GM04504 (cell line): Measurements from ENCODE around the gene TOPBP1.
"Not testable (repeated sequence)": the region's sequence is repeated elsewhere in the genome, so short reads cannot be mapped to it uniquely, and the experiment has no call there.

ENCODE experiments used
- DNase-seq: peaks from one replicate; pipeline ENCODE4 v3.0.0-alpha.2; 2012; ENCODE audit warnings: low read depth

TOPBP1 gene

DNA sequence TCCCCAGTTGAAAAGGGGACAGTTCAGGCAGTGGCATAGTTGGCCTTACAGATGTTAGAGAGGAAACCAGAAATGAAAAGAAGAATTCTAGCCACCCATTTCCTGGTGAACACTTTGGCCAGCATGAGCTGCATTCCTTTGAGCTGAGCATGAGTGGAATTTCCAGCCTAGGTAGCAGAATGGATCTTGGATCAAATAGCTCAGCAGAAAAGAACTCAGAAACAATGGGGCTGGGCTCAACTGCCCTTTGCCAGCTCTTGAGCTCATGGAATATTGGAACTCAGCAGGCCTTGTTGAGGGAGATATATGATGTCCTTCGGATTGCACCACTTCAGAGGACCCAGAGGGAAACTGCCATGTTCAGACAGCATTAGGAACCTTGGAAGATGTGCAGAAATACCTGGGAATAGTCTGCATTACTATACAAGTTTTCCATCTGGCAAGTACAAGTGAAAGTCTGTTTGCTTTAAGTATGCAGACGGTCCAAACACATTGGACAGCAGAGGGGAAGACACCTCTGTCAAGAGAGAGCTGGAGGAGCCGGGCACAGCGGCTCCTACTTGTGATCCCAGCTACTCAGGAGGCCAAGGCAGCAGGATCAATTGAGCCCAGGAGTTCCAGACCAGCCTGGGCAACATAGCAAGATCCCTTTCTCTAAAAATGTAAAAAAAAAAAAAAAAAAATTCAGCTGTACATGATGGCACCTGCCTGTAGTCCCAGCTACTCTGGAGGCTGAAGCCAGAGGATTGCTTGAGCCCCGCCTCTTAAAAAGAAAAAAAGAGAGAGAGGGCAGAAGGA is 91.4 kb downstream of the TOPBP1 start:
- DNase-seq, result no peak

DNA sequence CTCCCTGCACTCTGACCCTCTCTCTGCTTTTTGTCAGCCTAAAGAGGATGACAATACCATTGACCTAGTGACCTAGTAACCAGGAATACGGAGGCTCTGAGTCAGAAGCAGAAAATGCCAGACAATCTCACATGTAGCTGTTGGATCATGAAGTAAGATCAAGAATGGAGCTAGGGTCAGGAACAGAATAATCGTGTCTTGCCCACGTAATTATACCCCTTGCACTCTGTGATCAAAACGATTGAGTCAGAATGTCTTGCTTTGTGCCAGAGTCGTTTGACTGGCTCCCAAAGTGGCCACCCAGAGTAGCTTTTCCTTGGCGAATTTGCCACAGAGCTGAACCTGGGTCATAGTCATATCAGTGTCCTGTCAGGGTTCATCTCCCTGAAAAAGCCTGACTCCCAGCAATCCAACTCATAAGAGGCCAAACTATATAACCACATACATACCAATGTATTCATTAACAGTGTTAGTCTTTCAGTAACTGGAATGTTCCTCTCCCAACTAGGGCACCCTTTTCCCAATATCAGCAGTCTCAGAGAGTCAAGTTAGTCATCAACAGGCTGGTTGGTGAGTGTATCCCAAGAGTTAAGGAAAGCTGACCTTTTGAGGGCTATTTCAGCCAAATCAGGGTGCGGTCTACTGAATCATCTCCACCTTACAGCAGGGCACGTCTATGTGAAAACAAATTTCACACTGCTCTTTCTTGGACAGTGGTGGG is 93.3 kb downstream of the TOPBP1 start:
- DNase-seq, result no peak

DNA sequence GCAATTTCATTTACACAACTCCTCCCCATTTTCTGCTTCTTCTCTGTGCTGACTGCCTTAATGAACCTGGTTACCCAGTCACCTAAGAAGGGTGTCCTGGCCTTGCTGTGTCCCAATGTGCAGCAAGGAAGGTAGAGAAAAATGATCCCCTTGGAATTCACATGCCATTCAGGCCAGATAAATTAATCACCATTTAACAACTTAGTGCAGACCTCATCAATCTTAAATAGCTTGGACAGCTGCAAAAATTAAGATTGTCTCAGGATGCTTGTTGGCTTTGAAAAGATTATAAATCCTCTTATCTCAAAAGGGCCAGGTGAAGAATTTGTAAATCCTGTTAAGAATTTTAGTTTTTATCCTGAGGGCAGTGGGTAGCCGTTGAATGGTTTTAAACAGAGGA is 97.9 kb downstream of the TOPBP1 start:
- DNase-seq, result no peak

DNA sequence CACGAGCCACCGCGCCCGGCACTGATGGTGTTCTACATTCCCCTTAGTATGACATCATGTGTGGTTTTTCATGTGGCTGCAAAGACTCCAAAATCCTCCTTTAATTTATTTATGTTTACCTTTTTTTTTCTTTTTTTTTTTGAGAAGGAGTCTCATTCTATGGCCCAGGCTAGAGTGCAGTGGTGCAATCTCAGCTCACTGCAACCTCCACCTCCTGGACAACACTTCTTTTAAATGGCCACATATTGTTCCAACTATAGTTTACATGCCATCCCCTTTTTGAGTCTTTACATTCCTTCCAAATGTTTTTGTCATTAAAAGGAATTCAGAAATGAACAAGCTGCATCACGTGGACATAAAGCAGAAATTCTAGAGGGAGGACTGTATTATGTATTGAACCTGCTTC is 98.6 kb downstream of the TOPBP1 start:
- DNase-seq, result no peak

DNA sequence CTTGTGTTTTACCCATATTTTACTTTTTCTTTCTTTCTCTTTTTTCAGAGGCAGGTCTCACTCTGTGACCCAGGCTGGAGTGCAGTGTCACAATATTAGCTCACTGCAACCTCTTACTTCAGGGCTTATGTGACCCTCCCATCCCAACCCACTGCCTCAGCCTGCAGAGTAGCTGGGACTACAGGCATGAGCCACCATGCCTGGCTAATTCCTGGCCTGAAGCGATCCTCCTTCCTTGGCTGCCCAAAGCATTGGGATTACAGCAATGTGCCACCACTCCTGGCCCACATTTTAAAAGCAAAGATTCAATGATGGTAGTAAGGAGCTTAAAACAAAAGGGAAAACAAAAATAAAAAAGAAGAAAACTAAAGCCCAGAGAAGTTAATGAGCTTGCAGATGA is 99.4 kb downstream of the TOPBP1 start:
- DNase-seq, result no peak

DNA sequence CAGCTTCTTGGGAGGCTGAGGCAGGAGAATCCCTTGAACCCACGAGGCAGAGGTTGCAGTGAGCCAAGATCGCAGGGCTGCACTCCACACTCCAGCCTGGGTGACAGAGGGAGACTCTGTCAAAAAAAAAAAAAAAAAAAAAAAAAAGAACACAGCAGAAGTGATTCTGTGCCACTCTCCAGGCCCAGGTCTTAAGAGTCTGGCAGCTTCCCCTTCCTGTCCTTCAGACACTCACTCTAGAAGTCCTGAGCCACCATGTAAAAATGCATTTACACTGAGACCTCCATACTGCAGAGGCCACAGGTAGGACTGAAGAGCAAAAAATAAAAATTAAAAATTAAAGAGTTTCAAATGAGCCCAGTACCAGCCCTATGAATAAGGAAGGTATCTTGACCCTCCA is 100.1 kb downstream of the TOPBP1 start:
- DNase-seq, result no peak

DNA sequence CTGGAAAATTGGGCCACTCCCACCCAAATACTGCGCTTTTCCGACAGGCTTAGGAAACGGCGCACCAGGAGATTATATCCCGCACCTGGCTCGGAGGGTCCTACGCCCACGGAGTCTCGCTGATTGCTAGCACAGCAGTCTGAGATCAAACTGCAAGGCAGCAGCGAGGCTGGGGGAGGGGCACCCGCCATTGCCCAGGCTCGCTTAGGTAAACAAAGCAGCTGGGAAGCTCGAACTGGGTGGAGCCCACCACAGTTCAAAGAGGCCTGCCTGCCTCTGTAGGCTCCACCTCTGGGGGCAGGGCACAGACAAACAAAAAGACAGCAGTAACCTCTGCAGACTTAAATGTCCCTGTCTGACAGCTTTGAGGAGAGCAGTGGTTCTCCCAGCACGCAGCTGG is 110.2 kb downstream of the TOPBP1 start:
- DNase-seq, result not testable (repeated sequence)
